K562 (cell line): ENCODE results near the gene FAM83F.

Source experiments
- BRCA1 ChIP-seq, 2 experiments: fragments of 450-650 bp in 1 of 2; sonication (generic) in 1 of 2; formaldehyde crosslinking in 1 of 2; IDR thresholded peaks; 2 replicates each; pipeline versions ENCODE4 v1.5.0 to v1.6.1; 2017 to 2020; ENCODE audit warnings: mild to moderate bottlenecking in 1 of 2, missing genetic modification reagents in 1 of 2
- CTCF ChIP-seq, 3 experiments: IDR thresholded peaks in 2 of 3; conservative IDR thresholded peaks in 1 of 3; 2 replicates each; pipeline ENCODE4 v1.5.1; 2011 to 2012; ENCODE audit warnings: low read length in 3 of 3, mild to moderate bottlenecking in 3 of 3, control low read depth in 2 of 3, improper control_type of control experiment in 1 of 3, inconsistent platforms in 1 of 3, low read depth in 1 of 3, mixed read lengths in 1 of 3, moderate library complexity in 1 of 3; ENCODE audit not compliant: insufficient read depth in 2 of 3
- ELF1 ChIP-seq: fragments of 200-800 bp; sonication (Bioruptor generic); IDR thresholded peaks from 2 replicates; pipeline ENCODE4 v1.6.1; 2016; ENCODE audit warnings: missing genetic modification characterization, missing compliant biosample characterization
- FOS ChIP-seq: IDR thresholded peaks from 3 replicates; pipeline ENCODE4 v1.6.1; 2011; ENCODE audit not compliant: insufficient read length; ENCODE audit errors: extremely low read depth
- GATAD2B ChIP-seq: fragments of 450-650 bp; IDR thresholded peaks from 2 replicates; pipeline ENCODE4 v1.6.1; 2017; ENCODE audit warnings: mild to moderate bottlenecking, borderline replicate concordance
- NRF1 ChIP-seq, 2 experiments: fragments of 450-650 bp; IDR thresholded peaks in 1 of 2; conservative IDR thresholded peaks in 1 of 2; 2 replicates each; pipeline ENCODE4 v1.6.1; 2014; ENCODE audit warnings: mild to moderate bottlenecking in 2 of 2
- SP2 ChIP-seq: IDR thresholded peaks from 2 replicates; pipeline ENCODE4 v1.6.1; 2011; ENCODE audit warnings: mild to moderate bottlenecking, low read depth, low read length, moderate library complexity; ENCODE audit not compliant: poor library complexity, severe bottlenecking; ENCODE audit errors: extremely low read depth
- TAF15 ChIP-seq: fragments of 200-400 bp; formaldehyde crosslinking; IDR thresholded peaks from 2 replicates; pipeline ENCODE4 v1.6.1; 2017; ENCODE audit warnings: mild to moderate bottlenecking, low read depth, low read length, moderate library complexity
- TEAD4 ChIP-seq, 2 experiments: sonication (generic) in 1 of 2; formaldehyde crosslinking in 1 of 2; IDR thresholded peaks; 2 replicates each; pipeline versions ENCODE4 v1.6.1 to v1.8.0; 2012 to 2022; ENCODE audit warnings: borderline replicate concordance in 1 of 2, inconsistent platforms in 1 of 2, low read length in 1 of 2, mild to moderate bottlenecking in 1 of 2, missing genetic modification reagents in 1 of 2
- TF ChIP-seq, protein P1 (sequence below): fragments of 150-350 bp; IDR thresholded peaks from 2 replicates; pipeline ENCODE4 v1.6.1; 2014; ENCODE audit warnings: low read depth, mild to moderate bottlenecking, low read length, borderline replicate concordance

DNA sequence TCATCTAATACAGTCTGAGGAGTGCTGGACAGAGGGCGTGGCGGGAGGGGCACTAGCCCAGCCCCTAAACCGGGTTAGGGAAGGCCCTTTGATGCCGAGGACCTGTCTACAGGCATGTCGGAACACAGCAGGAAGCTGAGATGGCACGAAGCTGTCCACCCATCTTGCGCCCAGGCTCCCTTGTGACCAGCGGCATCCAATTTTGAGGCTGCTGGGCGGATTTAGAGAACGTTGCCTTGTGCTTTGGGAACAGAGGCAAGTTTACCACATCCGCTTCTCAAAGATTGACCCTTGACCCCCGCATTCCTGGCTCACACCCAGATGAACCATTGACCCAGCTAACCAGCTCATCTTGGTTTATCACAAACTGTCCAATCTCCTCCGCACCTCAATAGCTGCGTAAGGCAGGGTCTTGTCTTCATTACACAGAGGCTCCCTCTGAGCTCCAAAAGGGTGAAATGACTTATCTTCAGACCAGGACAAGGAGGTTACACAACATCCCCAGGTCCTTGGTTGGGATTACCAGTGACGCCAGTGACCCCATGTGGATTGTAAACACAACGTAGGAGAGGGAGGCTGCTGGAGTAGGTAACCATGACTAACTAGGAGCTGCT, 4.5 kb downstream of the FAM83F start:
- TF ChIP-seq FOS, result no peak
- TF ChIP-seq TEAD4 (IDR thresholded peaks at IDR 0.05; ENCODE audit: low read length), result peak; percentile 90
- no peak for TF ChIP-seq TEAD4 (CRISPR knock-in tag; IDR thresholded peaks at IDR 0.05; ENCODE audit: borderline replicate concordance)
- TF ChIP-seq CTCF (IDR thresholded peaks at IDR 0.05 in 2 of 3, conservative IDR thresholded peaks at IDR 0.05 in 1 of 3; ENCODE audit: insufficient read depth in 2 of 3, low read depth in 1 of 3, low read length in 3 of 3), result peak; percentile 52 to 67 (median 55)
- TF ChIP-seq SP2, result no peak
- TF ChIP-seq, protein P1, sequence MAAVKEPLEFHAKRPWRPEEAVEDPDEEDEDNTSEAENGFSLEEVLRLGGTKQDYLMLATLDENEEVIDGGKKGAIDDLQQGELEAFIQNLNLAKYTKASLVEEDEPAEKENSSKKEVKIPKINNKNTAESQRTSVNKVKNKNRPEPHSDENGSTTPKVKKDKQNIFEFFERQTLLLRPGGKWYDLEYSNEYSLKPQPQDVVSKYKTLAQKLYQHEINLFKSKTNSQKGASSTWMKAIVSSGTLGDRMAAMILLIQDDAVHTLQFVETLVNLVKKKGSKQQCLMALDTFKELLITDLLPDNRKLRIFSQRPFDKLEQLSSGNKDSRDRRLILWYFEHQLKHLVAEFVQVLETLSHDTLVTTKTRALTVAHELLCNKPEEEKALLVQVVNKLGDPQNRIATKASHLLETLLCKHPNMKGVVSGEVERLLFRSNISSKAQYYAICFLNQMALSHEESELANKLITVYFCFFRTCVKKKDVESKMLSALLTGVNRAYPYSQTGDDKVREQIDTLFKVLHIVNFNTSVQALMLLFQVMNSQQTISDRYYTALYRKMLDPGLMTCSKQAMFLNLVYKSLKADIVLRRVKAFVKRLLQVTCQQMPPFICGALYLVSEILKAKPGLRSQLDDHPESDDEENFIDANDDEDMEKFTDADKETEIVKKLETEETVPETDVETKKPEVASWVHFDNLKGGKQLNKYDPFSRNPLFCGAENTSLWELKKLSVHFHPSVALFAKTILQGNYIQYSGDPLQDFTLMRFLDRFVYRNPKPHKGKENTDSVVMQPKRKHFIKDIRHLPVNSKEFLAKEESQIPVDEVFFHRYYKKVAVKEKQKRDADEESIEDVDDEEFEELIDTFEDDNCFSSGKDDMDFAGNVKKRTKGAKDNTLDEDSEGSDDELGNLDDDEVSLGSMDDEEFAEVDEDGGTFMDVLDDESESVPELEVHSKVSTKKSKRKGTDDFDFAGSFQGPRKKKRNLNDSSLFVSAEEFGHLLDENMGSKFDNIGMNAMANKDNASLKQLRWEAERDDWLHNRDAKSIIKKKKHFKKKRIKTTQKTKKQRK, result no peak
- no peak; the same call in 1 of the 2 replicates for TF ChIP-seq BRCA1 (IDR thresholded peaks at IDR 0.05)
- TF ChIP-seq BRCA1 (CRISPR knock-in tag; IDR thresholded peaks at IDR 0.05), result no peak
- no peak for TF ChIP-seq GATAD2B
- no peak for TF ChIP-seq ELF1 (tag)
- TF ChIP-seq TAF15, result no peak
- TF ChIP-seq NRF1 (conservative IDR thresholded peaks at IDR 0.05 in 1 of 2, IDR thresholded peaks at IDR 0.05 in 1 of 2), result peak; percentile 56 to 66; a peak in 3 of 4 replicates
